SK-N-SH (cell line): ENCODE data around the gene SEMA4B. TPM values are rescaled to one million over a fixed set of nuclear protein-coding genes. Genes with fewer than 3 reads are reported as not detected.

Source experiments
- CHD2 ChIP-seq: fragments of 150-350 bp; IDR thresholded peaks from 2 replicates; pipeline ENCODE4 v1.6.1; 2018; ENCODE audit warnings: low read length; ENCODE audit not compliant: partially characterized antibody
- EZH2phosphoT487 ChIP-seq: fragments of 200-600 bp; sonication (generic); IDR thresholded peaks from 2 replicates; pipeline ENCODE4 v1.6.1; 2017; ENCODE audit warnings: low read depth, mixed run types, mild to moderate bottlenecking, antibody characterized with exemption, moderate library complexity, borderline replicate concordance
- FOSL2 ChIP-seq: IDR thresholded peaks from 2 replicates; pipeline ENCODE4 v1.4.0; 2012; ENCODE audit warnings: low read depth, mild to moderate bottlenecking, moderate library complexity, borderline replicate concordance
- FOXM1 ChIP-seq: IDR thresholded peaks from 2 replicates; pipeline ENCODE4 v1.4.0; 2012; ENCODE audit warnings: low read depth, mild to moderate bottlenecking
- GABPA ChIP-seq: IDR thresholded peaks from 2 replicates; pipeline ENCODE4 v1.4.0; 2012; ENCODE audit warnings: low read depth, mild to moderate bottlenecking
- GATA2 ChIP-seq: sonication (generic); formaldehyde crosslinking; IDR thresholded peaks from 2 replicates; pipeline ENCODE4 v1.5.0; 2020; ENCODE audit warnings: mild to moderate bottlenecking, missing genetic modification reagents
- NFIC ChIP-seq: IDR thresholded peaks from 2 replicates; pipeline ENCODE4 v1.4.0; 2012; ENCODE audit warnings: borderline replicate concordance
- NRF1 ChIP-seq: IDR thresholded peaks from 2 replicates; pipeline ENCODE4 v1.6.1; 2012; ENCODE audit warnings: low read depth, mild to moderate bottlenecking, low read length
- RCOR1 ChIP-seq: fragments of 150-350 bp; IDR thresholded peaks from 2 replicates; pipeline ENCODE4 v1.6.1; 2017; ENCODE audit warnings: antibody characterized with exemption, low read length
- SIN3A ChIP-seq: IDR thresholded peaks from 2 replicates; pipeline ENCODE4 v1.6.1; 2012; ENCODE audit warnings: low read depth, mild to moderate bottlenecking, low read length, moderate library complexity, borderline replicate concordance
- TAF1 ChIP-seq: IDR thresholded peaks from 2 replicates; pipeline ENCODE4 v1.6.1; 2012; ENCODE audit warnings: low read depth, mild to moderate bottlenecking, low read length, moderate library complexity, borderline replicate concordance
- TCF12 ChIP-seq: IDR thresholded peaks from 2 replicates; pipeline ENCODE4 v1.4.0; 2012
- USF2 ChIP-seq: fragments of 150-350 bp; IDR thresholded peaks from 2 replicates; pipeline ENCODE4 v1.6.1; 2017; ENCODE audit warnings: antibody characterized with exemption, low read length, low read depth, borderline replicate concordance
- ZBTB33 ChIP-seq: IDR thresholded peaks from 2 replicates; pipeline ENCODE4 v1.4.0; 2012; ENCODE audit warnings: low read depth, borderline replicate concordance
- polyA plus RNA-seq, 3 experiments: library from polyadenylated mRNA; depleted of rRNA; stranded (reverse); fragments of >200 nt; gene quantifications; 2 replicates each; pipeline ENCODE4 v1.2.3, GENCODE V29; 2012
- TF ChIP-seq, protein P1 (sequence below): IDR thresholded peaks from 2 replicates; pipeline ENCODE4 v1.4.0; 2012; ENCODE audit warnings: low read depth
- TF ChIP-seq, protein P2 (sequence below): IDR thresholded peaks from 2 replicates; pipeline ENCODE4 v1.4.0; 2012; ENCODE audit warnings: low read depth, borderline replicate concordance

SEMA4B gene
- polyA plus RNA-seq, 1 of the 3 experiments (the other 2 are of a cell fraction), result 38.9 TPM

DNA sequence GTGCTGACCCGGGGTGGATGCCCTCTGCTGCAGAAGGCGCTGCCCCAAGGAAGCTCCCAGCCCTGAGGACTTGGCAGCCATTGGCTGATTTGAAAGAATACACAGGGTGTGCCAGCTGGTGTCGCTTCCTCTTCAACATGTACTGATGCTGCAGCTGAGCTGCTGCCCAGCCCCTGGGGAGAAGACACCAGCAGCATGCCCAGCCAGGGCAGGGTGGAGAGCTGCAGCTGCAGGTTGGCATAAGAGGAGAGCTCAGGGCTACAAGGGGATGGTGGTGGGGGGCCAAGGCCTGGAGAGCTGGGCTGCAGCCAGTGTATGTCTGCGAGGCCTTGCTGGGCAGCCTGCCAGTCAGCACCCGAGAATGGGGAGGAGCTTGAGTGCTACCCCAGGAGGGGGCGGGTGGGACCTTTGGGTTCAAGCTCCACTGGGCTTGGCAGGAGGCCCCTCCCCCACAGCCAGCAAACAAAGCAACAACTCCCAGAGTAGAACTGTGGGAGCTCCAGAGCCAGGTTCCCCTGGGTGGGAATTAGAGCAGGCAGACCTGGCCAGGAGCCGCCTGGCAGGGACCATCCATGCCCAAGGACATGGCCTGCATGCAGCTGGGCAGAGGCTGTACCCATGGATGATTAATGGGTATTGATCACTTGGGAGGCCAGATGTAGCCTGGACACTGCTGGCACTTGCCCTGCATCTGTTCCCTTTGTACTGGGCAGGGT is 9.2 kb upstream of the SEMA4B start (continued):
- TF ChIP-seq, protein P1, sequence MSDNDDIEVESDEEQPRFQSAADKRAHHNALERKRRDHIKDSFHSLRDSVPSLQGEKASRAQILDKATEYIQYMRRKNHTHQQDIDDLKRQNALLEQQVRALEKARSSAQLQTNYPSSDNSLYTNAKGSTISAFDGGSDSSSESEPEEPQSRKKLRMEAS, result 0 out of 2 replicates have a peak, but pooled peaks have one; percentile 20
- no peak for TF ChIP-seq ZBTB33
- TF ChIP-seq TAF1, result no peak
- TF ChIP-seq, protein P2, sequence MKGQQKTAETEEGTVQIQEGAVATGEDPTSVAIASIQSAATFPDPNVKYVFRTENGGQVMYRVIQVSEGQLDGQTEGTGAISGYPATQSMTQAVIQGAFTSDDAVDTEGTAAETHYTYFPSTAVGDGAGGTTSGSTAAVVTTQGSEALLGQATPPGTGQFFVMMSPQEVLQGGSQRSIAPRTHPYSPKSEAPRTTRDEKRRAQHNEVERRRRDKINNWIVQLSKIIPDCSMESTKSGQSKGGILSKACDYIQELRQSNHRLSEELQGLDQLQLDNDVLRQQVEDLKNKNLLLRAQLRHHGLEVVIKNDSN, result no peak
- TF ChIP-seq FOXM1, result peak; percentile 99
- no peak for TF ChIP-seq GABPA
- TF ChIP-seq FOSL2, result no peak
- no peak for TF ChIP-seq GATA2 (CRISPR knock-in tag)
- no peak for TF ChIP-seq USF2
- TF ChIP-seq SIN3A, result no peak
- peak; percentile 20; the same call in 1 of the 2 replicates for TF ChIP-seq TCF12
- peak; percentile 86 for TF ChIP-seq CHD2
- no peak for TF ChIP-seq EZH2phosphoT487
- TF ChIP-seq NRF1, result no peak
- peak; percentile 52 for TF ChIP-seq NFIC
- 0 out of 2 replicates have a peak, but pooled peaks have one; percentile 12 for TF ChIP-seq RCOR1
